HepG2 (cell line): Measurements from ENCODE around the gene SBK2. TPM values are rescaled to one million over a fixed set of nuclear protein-coding genes. Genes with fewer than 3 reads are reported as not detected.

Experiments
- ARNTL ChIP-seq: sonication (generic); formaldehyde crosslinking; IDR thresholded peaks from 2 replicates; pipeline ENCODE4 v1.4.0; 2020; ENCODE audit warnings: mild to moderate bottlenecking, missing genetic modification reagents
- ZFP90 ChIP-seq: sonication (generic); formaldehyde crosslinking; IDR thresholded peaks from 2 replicates; pipeline ENCODE4 v1.8.0; 2022; ENCODE audit warnings: missing genetic modification reagents, mild to moderate bottlenecking, inconsistent platforms, borderline replicate concordance
- ZFY ChIP-seq: sonication (generic); formaldehyde crosslinking; IDR thresholded peaks from 2 replicates; pipeline ENCODE4 v1.4.0; 2020; ENCODE audit warnings: missing genetic modification reagents
- ZKSCAN8 ChIP-seq: IDR thresholded peaks from 2 replicates; pipeline ENCODE4 v1.6.1; 2016; ENCODE audit warnings: borderline replicate concordance, missing genetic modification reagents, missing compliant biosample characterization
- ZNF138 ChIP-seq: sonication (generic); formaldehyde crosslinking; IDR thresholded peaks from 2 replicates; pipeline ENCODE4 v1.5.0; 2020; ENCODE audit warnings: mild to moderate bottlenecking, low read depth, missing genetic modification reagents
- ZNF562 ChIP-seq: sonication (generic); formaldehyde crosslinking; IDR thresholded peaks from 2 replicates; pipeline ENCODE4 v1.8.0; 2022; ENCODE audit warnings: missing genetic modification reagents, borderline replicate concordance
- ZNF772 ChIP-seq: sonication (generic); formaldehyde crosslinking; IDR thresholded peaks from 2 replicates; pipeline ENCODE4 v1.5.0; 2020; ENCODE audit warnings: mild to moderate bottlenecking, missing genetic modification reagents
- polyA plus RNA-seq, 8 experiments: library from polyadenylated mRNA; depleted of rRNA in 3 of 8; stranded (reverse) in 7 of 8; unstranded in 1 of 8; fragments of >200 nt; fragmentation: Illumina TruSeq in 4 of 8; extraction: Trizol in 4 of 8; gene quantifications; 2 replicates each; pipeline versions ENCODE4 v1.2.1 to v1.2.3, GENCODE V29; 2011 to 2016; ENCODE audit warnings: low read depth in 4 of 8, missing spikeins in 1 of 8, mixed read lengths in 1 of 8; ENCODE audit not compliant: insufficient read depth in 1 of 8
- total RNA-seq, 5 experiments: library from RNA; depleted of rRNA; stranded (reverse); fragments of >200 nt; fragmentation: Illumina TruSeq; extraction: Trizol; gene quantifications; 2 replicates each; pipeline ENCODE4 v1.2.3, GENCODE V29; 2016; ENCODE audit warnings: low read depth in 1 of 5
- TF ChIP-seq, protein P1 (sequence below): sonication (generic); formaldehyde crosslinking; IDR thresholded peaks from 2 replicates; pipeline ENCODE4 v1.4.0; 2020; ENCODE audit warnings: missing genetic modification reagents
- TF ChIP-seq, protein P2 (sequence below): sonication (generic); formaldehyde crosslinking; IDR thresholded peaks from 2 replicates; pipeline ENCODE4 v1.5.0; 2020; ENCODE audit warnings: missing genetic modification reagents
- TF ChIP-seq, protein P3 (sequence below): sonication (generic); formaldehyde crosslinking; IDR thresholded peaks from 2 replicates; pipeline ENCODE4 v1.5.1; 2020; ENCODE audit warnings: mild to moderate bottlenecking, missing genetic modification reagents, borderline replicate concordance
- TF ChIP-seq, protein P4 (sequence below): conservative IDR thresholded peaks from 2 replicates; pipeline ENCODE4 v1.6.1; 2018; ENCODE audit warnings: missing genetic modification reagents
- TF ChIP-seq, protein P5 (sequence below): sonication (generic); IDR thresholded peaks from 2 replicates; pipeline ENCODE4 v1.6.1; 2016; ENCODE audit warnings: low read depth, borderline replicate concordance
- TF ChIP-seq, protein P6 (sequence below): sonication (generic); formaldehyde crosslinking; conservative IDR thresholded peaks from 2 replicates; pipeline ENCODE4 v1.4.0; 2020; ENCODE audit warnings: mild to moderate bottlenecking, missing genetic modification reagents, moderate library complexity

The SBK2 gene
- total and polyA plus RNA-seq, 2 of the 13 experiments (the other 11 are each of a cell fraction or from before 2014, with no cell fraction given): 0.24 TPM; not detected in 1

DNA sequence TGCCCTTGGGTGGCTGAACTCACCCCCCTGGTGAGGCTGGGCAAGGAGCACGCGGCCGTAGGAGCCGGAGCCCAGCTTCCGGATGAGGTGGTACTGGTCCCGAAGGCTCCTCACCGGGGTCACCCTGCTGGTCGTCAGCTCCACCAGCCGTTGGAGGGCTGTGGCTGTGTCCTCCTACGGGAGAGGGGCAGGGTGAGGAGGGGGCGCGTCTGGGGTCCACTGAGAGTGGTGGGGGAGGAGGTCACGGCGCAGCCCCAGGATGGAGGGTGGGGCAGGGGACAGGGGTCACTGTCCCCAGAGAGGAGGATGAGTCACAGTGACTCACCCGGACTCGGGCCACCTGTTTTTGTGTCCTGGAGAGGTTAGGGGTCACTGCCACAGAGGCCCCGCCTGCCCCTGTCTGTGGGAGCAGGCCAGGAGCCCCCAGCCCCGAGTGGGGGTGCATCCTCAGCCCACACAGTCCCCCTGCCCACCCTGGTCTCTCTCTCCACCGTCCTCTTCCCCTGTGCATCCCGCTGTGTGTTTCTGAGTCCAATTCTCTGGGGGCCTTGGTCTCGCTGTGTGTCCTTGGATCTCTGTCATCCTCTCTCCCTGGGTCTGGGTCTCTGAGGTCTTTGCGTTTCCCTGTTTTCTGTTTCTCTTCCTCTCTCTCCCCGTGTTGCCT is 8.0 kb upstream of the SBK2 start (continued):
- TF ChIP-seq, protein P1, sequence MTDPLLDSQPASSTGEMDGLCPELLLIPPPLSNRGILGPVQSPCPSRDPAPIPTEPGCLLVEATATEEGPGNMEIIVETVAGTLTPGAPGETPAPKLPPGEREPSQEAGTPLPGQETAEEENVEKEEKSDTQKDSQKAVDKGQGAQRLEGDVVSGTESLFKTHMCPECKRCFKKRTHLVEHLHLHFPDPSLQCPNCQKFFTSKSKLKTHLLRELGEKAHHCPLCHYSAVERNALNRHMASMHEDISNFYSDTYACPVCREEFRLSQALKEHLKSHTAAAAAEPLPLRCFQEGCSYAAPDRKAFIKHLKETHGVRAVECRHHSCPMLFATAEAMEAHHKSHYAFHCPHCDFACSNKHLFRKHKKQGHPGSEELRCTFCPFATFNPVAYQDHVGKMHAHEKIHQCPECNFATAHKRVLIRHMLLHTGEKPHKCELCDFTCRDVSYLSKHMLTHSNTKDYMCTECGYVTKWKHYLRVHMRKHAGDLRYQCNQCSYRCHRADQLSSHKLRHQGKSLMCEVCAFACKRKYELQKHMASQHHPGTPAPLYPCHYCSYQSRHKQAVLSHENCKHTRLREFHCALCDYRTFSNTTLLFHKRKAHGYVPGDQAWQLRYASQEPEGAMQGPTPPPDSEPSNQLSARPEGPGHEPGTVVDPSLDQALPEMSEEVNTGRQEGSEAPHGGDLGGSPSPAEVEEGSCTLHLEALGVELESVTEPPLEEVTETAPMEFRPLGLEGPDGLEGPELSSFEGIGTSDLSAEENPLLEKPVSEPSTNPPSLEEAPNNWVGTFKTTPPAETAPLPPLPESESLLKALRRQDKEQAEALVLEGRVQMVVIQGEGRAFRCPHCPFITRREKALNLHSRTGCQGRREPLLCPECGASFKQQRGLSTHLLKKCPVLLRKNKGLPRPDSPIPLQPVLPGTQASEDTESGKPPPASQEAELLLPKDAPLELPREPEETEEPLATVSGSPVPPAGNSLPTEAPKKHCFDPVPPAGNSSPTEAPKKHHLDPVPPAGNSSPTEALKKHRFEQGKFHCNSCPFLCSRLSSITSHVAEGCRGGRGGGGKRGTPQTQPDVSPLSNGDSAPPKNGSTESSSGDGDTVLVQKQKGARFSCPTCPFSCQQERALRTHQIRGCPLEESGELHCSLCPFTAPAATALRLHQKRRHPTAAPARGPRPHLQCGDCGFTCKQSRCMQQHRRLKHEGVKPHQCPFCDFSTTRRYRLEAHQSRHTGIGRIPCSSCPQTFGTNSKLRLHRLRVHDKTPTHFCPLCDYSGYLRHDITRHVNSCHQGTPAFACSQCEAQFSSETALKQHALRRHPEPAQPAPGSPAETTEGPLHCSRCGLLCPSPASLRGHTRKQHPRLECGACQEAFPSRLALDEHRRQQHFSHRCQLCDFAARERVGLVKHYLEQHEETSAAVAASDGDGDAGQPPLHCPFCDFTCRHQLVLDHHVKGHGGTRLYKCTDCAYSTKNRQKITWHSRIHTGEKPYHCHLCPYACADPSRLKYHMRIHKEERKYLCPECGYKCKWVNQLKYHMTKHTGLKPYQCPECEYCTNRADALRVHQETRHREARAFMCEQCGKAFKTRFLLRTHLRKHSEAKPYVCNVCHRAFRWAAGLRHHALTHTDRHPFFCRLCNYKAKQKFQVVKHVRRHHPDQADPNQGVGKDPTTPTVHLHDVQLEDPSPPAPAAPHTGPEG: no peak
- TF ChIP-seq ZFY (CRISPR knock-in tag) (no peak), ARNTL (CRISPR knock-in tag) (no peak), ZNF772 (CRISPR knock-in tag) (no peak), ZNF138 (CRISPR knock-in tag) (no peak), ZFP90 (no peak), ZNF562 (CRISPR knock-in tag) (no peak), ZKSCAN8 (no peak)
- TF ChIP-seq, protein P2, sequence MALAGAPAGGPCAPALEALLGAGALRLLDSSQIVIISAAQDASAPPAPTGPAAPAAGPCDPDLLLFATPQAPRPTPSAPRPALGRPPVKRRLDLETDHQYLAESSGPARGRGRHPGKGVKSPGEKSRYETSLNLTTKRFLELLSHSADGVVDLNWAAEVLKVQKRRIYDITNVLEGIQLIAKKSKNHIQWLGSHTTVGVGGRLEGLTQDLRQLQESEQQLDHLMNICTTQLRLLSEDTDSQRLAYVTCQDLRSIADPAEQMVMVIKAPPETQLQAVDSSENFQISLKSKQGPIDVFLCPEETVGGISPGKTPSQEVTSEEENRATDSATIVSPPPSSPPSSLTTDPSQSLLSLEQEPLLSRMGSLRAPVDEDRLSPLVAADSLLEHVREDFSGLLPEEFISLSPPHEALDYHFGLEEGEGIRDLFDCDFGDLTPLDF (CRISPR knock-in tag): no peak
- TF ChIP-seq, protein P3, sequence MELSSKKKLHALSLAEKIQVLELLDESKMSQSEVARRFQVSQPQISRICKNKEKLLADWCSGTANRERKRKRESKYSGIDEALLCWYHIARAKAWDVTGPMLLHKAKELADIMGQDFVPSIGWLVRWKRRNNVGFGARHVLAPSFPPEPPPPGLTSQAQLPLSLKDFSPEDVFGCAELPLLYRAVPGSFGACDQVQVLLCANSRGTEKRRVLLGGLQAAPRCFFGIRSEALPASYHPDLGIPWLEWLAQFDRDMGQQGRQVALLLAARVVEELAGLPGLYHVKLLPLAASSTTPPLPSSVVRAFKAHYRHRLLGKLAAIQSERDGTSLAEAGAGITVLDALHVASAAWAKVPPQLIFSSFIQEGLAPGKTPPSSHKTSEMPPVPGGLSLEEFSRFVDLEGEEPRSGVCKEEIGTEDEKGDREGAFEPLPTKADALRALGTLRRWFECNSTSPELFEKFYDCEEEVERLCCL (CRISPR knock-in tag): no peak
- TF ChIP-seq, protein P4, sequence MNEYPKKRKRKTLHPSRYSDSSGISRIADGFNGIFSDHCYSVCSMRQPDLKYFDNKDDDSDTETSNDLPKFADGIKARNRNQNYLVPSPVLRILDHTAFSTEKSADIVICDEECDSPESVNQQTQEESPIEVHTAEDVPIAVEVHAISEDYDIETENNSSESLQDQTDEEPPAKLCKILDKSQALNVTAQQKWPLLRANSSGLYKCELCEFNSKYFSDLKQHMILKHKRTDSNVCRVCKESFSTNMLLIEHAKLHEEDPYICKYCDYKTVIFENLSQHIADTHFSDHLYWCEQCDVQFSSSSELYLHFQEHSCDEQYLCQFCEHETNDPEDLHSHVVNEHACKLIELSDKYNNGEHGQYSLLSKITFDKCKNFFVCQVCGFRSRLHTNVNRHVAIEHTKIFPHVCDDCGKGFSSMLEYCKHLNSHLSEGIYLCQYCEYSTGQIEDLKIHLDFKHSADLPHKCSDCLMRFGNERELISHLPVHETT (CRISPR knock-in tag): no peak
- TF ChIP-seq, protein P5, sequence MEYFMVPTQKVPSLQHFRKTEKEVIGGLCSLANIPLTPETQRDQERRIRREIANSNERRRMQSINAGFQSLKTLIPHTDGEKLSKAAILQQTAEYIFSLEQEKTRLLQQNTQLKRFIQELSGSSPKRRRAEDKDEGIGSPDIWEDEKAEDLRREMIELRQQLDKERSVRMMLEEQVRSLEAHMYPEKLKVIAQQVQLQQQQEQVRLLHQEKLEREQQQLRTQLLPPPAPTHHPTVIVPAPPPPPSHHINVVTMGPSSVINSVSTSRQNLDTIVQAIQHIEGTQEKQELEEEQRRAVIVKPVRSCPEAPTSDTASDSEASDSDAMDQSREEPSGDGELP: peak; percentile 78; the same call in 1 of the 2 replicates
- TF ChIP-seq, protein P6, sequence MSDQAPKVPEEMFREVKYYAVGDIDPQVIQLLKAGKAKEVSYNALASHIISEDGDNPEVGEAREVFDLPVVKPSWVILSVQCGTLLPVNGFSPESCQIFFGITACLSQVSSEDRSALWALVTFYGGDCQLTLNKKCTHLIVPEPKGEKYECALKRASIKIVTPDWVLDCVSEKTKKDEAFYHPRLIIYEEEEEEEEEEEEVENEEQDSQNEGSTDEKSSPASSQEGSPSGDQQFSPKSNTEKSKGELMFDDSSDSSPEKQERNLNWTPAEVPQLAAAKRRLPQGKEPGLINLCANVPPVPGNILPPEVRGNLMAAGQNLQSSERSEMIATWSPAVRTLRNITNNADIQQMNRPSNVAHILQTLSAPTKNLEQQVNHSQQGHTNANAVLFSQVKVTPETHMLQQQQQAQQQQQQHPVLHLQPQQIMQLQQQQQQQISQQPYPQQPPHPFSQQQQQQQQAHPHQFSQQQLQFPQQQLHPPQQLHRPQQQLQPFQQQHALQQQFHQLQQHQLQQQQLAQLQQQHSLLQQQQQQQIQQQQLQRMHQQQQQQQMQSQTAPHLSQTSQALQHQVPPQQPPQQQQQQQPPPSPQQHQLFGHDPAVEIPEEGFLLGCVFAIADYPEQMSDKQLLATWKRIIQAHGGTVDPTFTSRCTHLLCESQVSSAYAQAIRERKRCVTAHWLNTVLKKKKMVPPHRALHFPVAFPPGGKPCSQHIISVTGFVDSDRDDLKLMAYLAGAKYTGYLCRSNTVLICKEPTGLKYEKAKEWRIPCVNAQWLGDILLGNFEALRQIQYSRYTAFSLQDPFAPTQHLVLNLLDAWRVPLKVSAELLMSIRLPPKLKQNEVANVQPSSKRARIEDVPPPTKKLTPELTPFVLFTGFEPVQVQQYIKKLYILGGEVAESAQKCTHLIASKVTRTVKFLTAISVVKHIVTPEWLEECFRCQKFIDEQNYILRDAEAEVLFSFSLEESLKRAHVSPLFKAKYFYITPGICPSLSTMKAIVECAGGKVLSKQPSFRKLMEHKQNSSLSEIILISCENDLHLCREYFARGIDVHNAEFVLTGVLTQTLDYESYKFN: peak; percentile 67
